ENCODE measurements around the gene CELA1.

- TF ChIP-seq CTCF (conservative IDR thresholded peaks at IDR 0.05; ENCODE audit: low read depth, low read length) = no peak
- TF ChIP-seq EZH2 (IDR thresholded peaks at IDR 0.05; ENCODE audit: borderline replicate concordance, low read depth, low read length, poor library complexity, severe bottlenecking) = no peak
Measured at GRCh38 chr12:51392556-51393237, 46.2 kb upstream of the CELA1 start.
